GM21717 (cell line): ENCODE results near the gene GFOD1.
"Not testable (repeated sequence)": the region's sequence is repeated elsewhere in the genome, so short reads cannot be mapped to it uniquely, and the experiment has no call there.

Experiments used
- ATAC-seq: cut with Tn5 transposase; IDR thresholded peaks from one replicate; pipeline ENCODE4 v1.9.1; 2021; ENCODE audit warnings: mild to moderate bottlenecking, moderate library complexity; ENCODE audit not compliant: unreplicated experiment

The GFOD1 gene

DNA sequence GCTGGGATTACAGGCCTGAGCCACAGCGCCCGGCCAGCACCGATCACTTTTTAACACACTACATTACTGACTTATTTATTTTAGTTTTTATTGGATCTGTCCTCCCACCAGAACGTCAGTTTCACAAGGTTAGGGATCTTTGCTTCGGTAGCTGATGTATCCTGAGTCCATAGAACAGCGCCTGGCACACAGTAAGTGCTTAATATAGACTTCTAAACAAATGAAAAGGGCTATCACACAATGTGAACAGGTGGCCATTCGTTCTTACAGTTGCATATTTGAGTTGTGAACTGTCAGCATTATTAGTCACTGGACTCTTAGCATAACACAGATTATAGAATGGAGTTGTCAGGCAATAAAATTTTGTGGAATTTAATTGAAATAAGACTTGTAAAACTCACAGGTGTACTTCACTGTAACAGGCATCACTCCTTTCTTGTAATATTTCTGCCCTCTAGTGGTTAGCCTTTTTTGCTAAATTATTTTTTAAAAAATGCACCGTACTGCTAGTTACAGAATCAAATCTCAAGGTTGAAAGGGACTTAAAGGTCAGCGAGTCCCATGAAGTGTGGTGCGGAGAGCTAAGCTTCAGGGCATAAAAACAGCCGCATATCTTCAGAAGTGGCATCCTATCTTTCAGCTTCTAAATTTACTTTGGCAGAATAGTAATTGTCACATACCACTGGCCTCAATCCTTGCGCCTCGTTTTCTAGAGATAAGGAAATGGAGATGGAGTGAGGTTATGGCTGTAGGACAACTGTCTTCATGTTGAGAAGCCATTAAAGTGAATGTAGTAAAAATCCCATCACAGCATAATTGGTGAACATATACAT is 155.7 kb downstream of the GFOD1 start:
- ATAC-seq = no peak

DNA sequence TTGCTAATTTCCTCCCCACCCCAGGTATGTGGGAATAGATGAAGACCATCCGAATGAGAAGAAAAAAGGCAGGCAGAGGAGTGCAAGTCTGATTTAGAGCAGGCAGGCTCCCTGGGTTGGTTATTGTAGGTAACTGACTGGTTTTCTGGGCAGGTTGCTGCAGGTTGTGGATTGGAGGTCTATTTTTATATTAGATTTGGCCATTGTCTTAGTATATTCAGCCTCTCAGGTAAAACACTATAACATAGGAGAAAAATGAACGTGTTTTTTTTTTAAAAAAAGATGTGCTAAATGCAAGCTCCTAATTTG is 158.6 kb downstream of the GFOD1 start:
- ATAC-seq = no peak

- peak; percentile 80 for ATAC-seq
These were observed 159.1 kb downstream of the GFOD1 start, which contains the start of gene TBC1D7 for GRCh38 chr6:13328076-13328874. Gene TBC1D7 (minus strand): TSS chr6:13328537. CDS start chr6:13326898, 1,639 bp downstream.

- ATAC-seq = no peak
These were observed 159.7 kb downstream of the GFOD1 start for GRCh38 chr6:13327691-13328075.

- not testable (repeated sequence) for ATAC-seq
These were observed 161.3 kb downstream of the GFOD1 start for GRCh38 chr6:13326031-13326586.

DNA sequence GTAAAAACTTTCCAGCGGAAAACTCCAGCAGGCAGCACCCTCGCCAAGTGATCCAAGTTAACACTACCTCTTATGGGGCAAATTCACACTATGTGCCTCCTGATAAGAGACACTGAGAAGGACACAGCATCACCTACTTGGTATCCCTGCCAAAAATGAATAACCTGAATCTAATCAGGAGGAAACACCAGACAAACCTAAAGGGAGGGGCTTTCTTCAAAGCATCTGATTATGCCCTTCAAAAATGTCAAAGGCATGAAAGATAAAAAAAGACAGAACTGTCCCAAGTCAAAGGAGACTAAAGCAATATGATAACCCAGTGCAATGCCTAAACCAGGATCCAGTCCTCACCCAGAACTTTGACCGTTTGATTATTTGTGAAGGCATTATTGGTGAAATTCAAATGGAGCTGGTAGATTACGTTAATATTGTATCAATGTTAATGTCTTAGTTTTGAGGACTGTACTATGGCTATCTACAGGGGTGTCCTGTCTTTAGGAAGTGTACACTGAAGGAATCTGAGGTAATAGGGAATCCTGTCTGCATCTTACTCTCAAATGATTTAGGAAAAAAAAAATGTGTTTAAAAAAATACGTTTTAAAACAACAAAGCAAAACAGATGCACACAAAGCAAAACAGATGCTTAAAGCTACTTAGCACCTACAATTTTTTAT is 167.4 kb downstream of the GFOD1 start:
- no peak for ATAC-seq

DNA sequence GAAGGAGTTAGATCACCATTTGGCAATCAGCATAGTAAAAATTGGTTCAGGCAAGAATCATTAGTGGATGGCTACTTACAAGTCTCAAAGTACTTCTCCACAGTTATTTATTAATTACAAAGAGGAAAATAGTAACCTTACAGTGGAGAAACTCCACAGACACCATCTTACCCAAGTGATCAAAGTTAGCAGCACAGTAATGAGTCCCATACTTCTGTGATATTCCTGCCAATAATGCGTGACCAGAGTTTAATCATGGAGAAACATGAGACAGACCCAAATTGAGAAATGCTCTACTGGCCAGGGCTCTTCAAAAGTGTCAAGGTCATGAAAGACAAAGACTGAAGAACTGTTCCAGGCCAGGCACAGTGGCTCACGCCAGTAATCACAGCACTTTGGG is 168.6 kb downstream of the GFOD1 start:
- no peak for ATAC-seq

DNA sequence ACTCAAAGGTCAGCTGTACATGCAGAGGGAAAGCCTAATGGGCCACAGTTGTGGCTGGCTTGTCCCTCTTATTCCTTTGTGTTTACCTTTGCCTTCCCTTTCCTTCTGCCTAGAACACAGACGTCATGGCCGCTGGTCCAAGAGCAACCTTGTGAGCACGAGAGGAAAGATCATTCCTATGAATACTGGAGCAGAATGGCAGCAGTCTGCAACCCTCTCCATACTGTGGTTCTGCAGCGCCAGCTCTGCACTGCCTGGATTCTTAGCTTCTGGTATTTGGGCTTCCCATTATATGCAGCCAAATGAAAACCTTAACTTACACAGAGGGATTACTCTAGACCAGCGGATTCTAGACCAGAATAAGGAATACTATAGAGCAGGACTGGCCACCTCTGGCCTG is 171.5 kb downstream of the GFOD1 start:
- ATAC-seq = no peak

DNA sequence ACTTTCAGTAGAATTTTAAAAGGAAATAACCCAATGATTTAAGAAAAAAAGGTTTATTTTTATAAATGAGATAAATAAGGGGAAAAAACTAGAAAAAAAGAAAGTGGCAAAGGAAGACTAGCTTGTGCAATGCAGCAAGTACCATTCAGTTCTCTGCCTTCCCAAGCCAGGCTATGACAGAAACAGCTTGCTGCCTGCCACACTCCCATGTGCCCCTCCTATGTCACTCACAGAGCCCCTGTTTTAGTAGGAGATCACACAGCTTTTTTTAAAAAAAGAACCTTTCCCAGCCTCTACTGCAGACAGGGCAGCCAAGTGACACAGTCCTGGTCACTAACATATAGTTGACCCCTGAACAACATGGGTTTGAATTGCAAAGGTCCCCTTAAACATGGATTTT is 172.6 kb downstream of the GFOD1 start:
- ATAC-seq = no peak

GRCh38 chr6:13311155-13311554 is 176.2 kb downstream of the GFOD1 start:
- no peak for ATAC-seq

GRCh38 chr6:13308332-13308731 is 179.1 kb downstream of the GFOD1 start:
- no peak for ATAC-seq
